Liver (tissue), 9 donors: ENCODE measurements around the gene GPR173. TPM values are rescaled to one million over a fixed set of nuclear protein-coding genes. Genes with fewer than 3 reads are reported as not detected.
A peak's percentile ranks its signal among the peaks of the same experiment; 100 is the strongest.

ENCODE experiments used
- DNase-seq: peaks from one replicate; pipeline ENCODE4 v3.0.0-alpha.2; 2017; ENCODE audit warnings: low spot score
- H3K27ac ChIP-seq, 2 donors: one replicate each; pipeline ENCODE4 v1.7.0; 2013; ENCODE audit warnings: inconsistent platforms in 2 of 2, low read length in 2 of 2, control low read depth in 1 of 2, low read depth in 1 of 2, mild to moderate bottlenecking in 1 of 2
- H3K27me3 ChIP-seq, 4 donors: one replicate each; pipeline versions ENCODE4 v1.6.1 to v1.7.0; 2013; ENCODE audit warnings: low read length in 3 of 4, inconsistent platforms in 1 of 4, mild to moderate bottlenecking in 1 of 4, moderate library complexity in 1 of 4; ENCODE audit not compliant: control insufficient read depth in 4 of 4, insufficient read depth in 4 of 4
- H3K36me3 ChIP-seq, 4 donors: one replicate each; pipeline versions ENCODE4 v1.6.1 to v1.7.0; 2013; ENCODE audit warnings: low read length in 3 of 4, mild to moderate bottlenecking in 3 of 4, low read depth in 1 of 4, moderate library complexity in 1 of 4; ENCODE audit not compliant: control insufficient read depth in 4 of 4, insufficient read depth in 3 of 4
- H3K4me1 ChIP-seq, 4 donors: one replicate each; pipeline versions ENCODE4 v1.6.1 to v1.7.0; 2013; ENCODE audit warnings: low read length in 3 of 4, mild to moderate bottlenecking in 3 of 4, moderate library complexity in 1 of 4; ENCODE audit not compliant: control insufficient read depth in 4 of 4, insufficient read depth in 4 of 4
- H3K4me3 ChIP-seq, 3 donors: one replicate each; pipeline versions ENCODE4 v1.6.1 to v1.7.0; 2013; ENCODE audit warnings: low read length in 3 of 3, control low read depth in 1 of 3, low read depth in 1 of 3, mild to moderate bottlenecking in 1 of 3
- H3K9ac ChIP-seq, 2 donors: one replicate each; pipeline ENCODE4 v1.7.0; 2013; ENCODE audit warnings: low read length in 2 of 2, mild to moderate bottlenecking in 2 of 2, moderate library complexity in 2 of 2, control low read depth in 1 of 2, low read depth in 1 of 2
- H3K9me3 ChIP-seq, 4 donors: one replicate each; pipeline versions ENCODE4 v1.6.1 to v1.7.0; 2013; ENCODE audit warnings: low read length in 3 of 4; ENCODE audit not compliant: control insufficient read depth in 4 of 4
- EGR1 ChIP-seq, 2 donors: IDR thresholded peaks; 2 replicates each; pipeline ENCODE4 v1.6.1; 2016 to 2018; ENCODE audit warnings: antibody characterized with exemption in 2 of 2, low read depth in 2 of 2
- FOXA1 ChIP-seq: IDR thresholded peaks from 2 replicates; pipeline ENCODE4 v1.6.1; 2016; ENCODE audit warnings: antibody characterized with exemption
- FOXA2 ChIP-seq: IDR thresholded peaks from 2 replicates; pipeline ENCODE4 v1.6.1; 2016; ENCODE audit warnings: antibody characterized with exemption
- GABPA ChIP-seq, 2 donors: IDR thresholded peaks in 1 of 2; conservative IDR thresholded peaks in 1 of 2; 2 replicates each; pipeline ENCODE4 v1.6.1; 2016; ENCODE audit warnings: antibody characterized with exemption in 2 of 2, mild to moderate bottlenecking in 1 of 2, moderate library complexity in 1 of 2
- HNF4A ChIP-seq, 2 donors: conservative IDR thresholded peaks; 2 replicates each; pipeline ENCODE4 v1.6.1; 2016; ENCODE audit warnings: antibody characterized with exemption in 2 of 2, mild to moderate bottlenecking in 2 of 2
- HNF4G ChIP-seq: IDR thresholded peaks from 2 replicates; pipeline ENCODE4 v1.6.1; 2016; ENCODE audit warnings: antibody characterized with exemption
- JUND ChIP-seq, 2 donors: IDR thresholded peaks; 2 replicates each; pipeline ENCODE4 v1.6.1; 2016; ENCODE audit warnings: antibody characterized with exemption in 2 of 2
- NR2F2 ChIP-seq: IDR thresholded peaks from 2 replicates; pipeline ENCODE4 v1.6.1; 2016; ENCODE audit warnings: antibody characterized with exemption
- RAD21 ChIP-seq, 2 donors: IDR thresholded peaks; 2 replicates each; pipeline ENCODE4 v1.6.1; 2016; ENCODE audit warnings: antibody characterized with exemption in 2 of 2, mild to moderate bottlenecking in 2 of 2
- REST ChIP-seq: IDR thresholded peaks from 2 replicates; pipeline ENCODE4 v1.6.1; 2016; ENCODE audit warnings: antibody characterized with exemption, mild to moderate bottlenecking
- RXRA ChIP-seq, 2 donors: IDR thresholded peaks; 2 replicates each; pipeline ENCODE4 v1.6.1; 2017 to 2018; ENCODE audit warnings: antibody characterized with exemption in 2 of 2, mild to moderate bottlenecking in 1 of 2
- SP1 ChIP-seq: IDR thresholded peaks from 2 replicates; pipeline ENCODE4 v1.6.1; 2018; ENCODE audit warnings: antibody characterized with exemption, mild to moderate bottlenecking
- TAF1 ChIP-seq: conservative IDR thresholded peaks from 2 replicates; pipeline ENCODE4 v1.6.1; 2016; ENCODE audit warnings: antibody characterized with exemption, mild to moderate bottlenecking
- YY1 ChIP-seq: IDR thresholded peaks from 2 replicates; pipeline ENCODE4 v1.6.1; 2016; ENCODE audit warnings: antibody characterized with exemption, mild to moderate bottlenecking
- WGBS: extraction: QIAGEN DNeasy Blood & Tissue Kit; methylation state at CpG from one replicate; pipeline ENCODE4 v1.1.7; 2013; 5-methylcytosine and 5-hydroxymethylcytosine counted together
- polyA plus RNA-seq, 2 donors: library from polyadenylated mRNA; stranded (reverse) in 1 of 2; unstranded in 1 of 2; fragments of 200-250 nt in 1 of 2; fragments of >200 nt in 1 of 2; fragmentation: Nextera tagmentation in 1 of 2; extraction: Ambion mirVana in 1 of 2; gene quantifications; one replicate each; pipeline versions ENCODE4 v1.2.1 to v1.2.3, GENCODE V29; 2013 to 2015
- total RNA-seq, 2 donors: library from RNA; depleted of rRNA; stranded (reverse); fragments of >200 nt; gene quantifications; one replicate each; pipeline ENCODE4 v1.2.3, GENCODE V29; 2014
- TF ChIP-seq, protein P1 (sequence below): fragments of 150-350 bp; IDR thresholded peaks from 2 replicates; pipeline ENCODE4 v1.5.1; 2017; ENCODE audit warnings: improper control_type of control experiment, low read depth, low read length; ENCODE audit not compliant: missing input control
- TF ChIP-seq, protein P2 (sequence below): IDR thresholded peaks from 2 replicates; pipeline ENCODE4 v1.6.1; 2016; ENCODE audit warnings: antibody characterized with exemption
- TF ChIP-seq, protein P3 (sequence below): IDR thresholded peaks from 2 replicates; pipeline ENCODE4 v1.6.1; 2016; ENCODE audit warnings: antibody characterized with exemption
- donor health status: healthy.
- donor health status: healthy.
- donor health status: healthy.
- donor health status: healthy.
- donor health status: healthy.

The GPR173 gene
- total and polyA plus RNA-seq, 4 donors, result 0.07 to 0.61 (median 0.25) TPM; not detected in 1

DNA sequence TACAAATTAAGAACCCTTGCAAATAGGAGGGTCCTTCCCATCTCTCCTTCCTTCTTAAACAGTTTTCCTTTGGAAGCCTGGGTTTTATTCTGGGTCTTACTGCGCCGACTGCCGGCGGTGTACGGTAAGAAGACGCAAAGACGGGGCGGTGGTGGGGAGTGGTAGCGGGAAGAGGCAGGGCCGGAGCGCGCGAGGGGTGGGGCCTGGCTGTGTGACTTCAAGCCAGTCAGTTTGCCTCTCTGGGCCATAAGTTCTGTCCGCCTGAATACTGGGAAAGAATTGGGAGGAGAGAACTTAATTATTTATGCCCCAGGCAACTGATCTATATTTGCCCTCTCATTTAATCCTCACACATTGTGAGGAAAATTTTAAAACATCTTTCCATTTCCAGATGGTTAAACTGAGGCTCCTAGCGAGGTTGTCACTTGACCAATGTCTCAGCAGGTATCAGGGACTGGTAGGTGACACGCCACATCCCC lies 44.6 kb downstream of the GPR173 start:
- Histone ChIP-seq H3K9ac (peak overlapping the region; percentile 53 to 61), H3K4me1 (peaks cover 0 to 22% (median 8%) of the 10 kb centered on the region in 4 donors), H3K9me3 (no peaks in the 10 kb centered on the region), H3K27ac (peak overlapping the region; percentile 90), H3K36me3 (peaks cover 0 to 1% (median 0%) of the 10 kb centered on the region in 4 donors), H3K4me3 (peak overlapping the region; percentile 36 to 67 (median 66)), H3K27me3 (no peaks in the 10 kb centered on the region)
- no peak for TF ChIP-seq HNF4G
- TF ChIP-seq EGR1 (IDR thresholded peaks at IDR 0.05; ENCODE audit: low read depth in 2 of 2), result no peak
- TF ChIP-seq, protein P1, sequence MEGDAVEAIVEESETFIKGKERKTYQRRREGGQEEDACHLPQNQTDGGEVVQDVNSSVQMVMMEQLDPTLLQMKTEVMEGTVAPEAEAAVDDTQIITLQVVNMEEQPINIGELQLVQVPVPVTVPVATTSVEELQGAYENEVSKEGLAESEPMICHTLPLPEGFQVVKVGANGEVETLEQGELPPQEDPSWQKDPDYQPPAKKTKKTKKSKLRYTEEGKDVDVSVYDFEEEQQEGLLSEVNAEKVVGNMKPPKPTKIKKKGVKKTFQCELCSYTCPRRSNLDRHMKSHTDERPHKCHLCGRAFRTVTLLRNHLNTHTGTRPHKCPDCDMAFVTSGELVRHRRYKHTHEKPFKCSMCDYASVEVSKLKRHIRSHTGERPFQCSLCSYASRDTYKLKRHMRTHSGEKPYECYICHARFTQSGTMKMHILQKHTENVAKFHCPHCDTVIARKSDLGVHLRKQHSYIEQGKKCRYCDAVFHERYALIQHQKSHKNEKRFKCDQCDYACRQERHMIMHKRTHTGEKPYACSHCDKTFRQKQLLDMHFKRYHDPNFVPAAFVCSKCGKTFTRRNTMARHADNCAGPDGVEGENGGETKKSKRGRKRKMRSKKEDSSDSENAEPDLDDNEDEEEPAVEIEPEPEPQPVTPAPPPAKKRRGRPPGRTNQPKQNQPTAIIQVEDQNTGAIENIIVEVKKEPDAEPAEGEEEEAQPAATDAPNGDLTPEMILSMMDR, result peak; percentile 40
- no peak for TF ChIP-seq REST
- TF ChIP-seq RAD21 (IDR thresholded peaks at IDR 0.05), result peak; percentile 66 to 79
- peak; percentile 73 for DNase-seq
- under 1% methylated on average over 16 of the region's 16 CpGs for WGBS

GRCh38 chrX:53093748-53094581 lies 45.4 kb downstream of the GPR173 start, which contains the start of gene KANTR:
TSS of gene KANTR (plus strand) at chrX:53094142. CDS start at chrX:53124273, 30,131 bp downstream.
- WGBS, result under 1% methylated on average over 67 of the region's 67 CpGs
- H3K27me3 ChIP-seq, result no peaks in the 10 kb centered on the region
- H3K4me1 ChIP-seq, result peaks cover 0 to 15% (median 8%) of the 10 kb centered on the region in 4 donors
- DNase-seq, result peak; percentile 77
- no peaks in the 10 kb centered on the region for H3K9me3 ChIP-seq
- H3K27ac ChIP-seq, result peak within 1 kb of the TSS; percentile 90
- H3K9ac ChIP-seq, result peak within 1 kb of the TSS; percentile 61 to 62
- no peaks in the 10 kb centered on the region for H3K36me3 ChIP-seq
- H3K4me3 ChIP-seq, result peak within 1 kb of the TSS; percentile 70 to 84 (median 78)
- TF ChIP-seq YY1 (peak; percentile 71), REST (no peak), HNF4G (peak; percentile 10), JUND (IDR thresholded peaks at IDR 0.05) (no peak), NR2F2 (no peak), HNF4A (conservative IDR thresholded peaks at IDR 0.05) (no peak), TAF1 (peak; percentile 67), RXRA (IDR thresholded peaks at IDR 0.05) (peak in 1 of 2 donors; percentile 4), RAD21 (IDR thresholded peaks at IDR 0.05) (no peak), EGR1 (IDR thresholded peaks at IDR 0.05; ENCODE audit: low read depth in 2 of 2) (no peak), SP1 (peak; percentile 78), FOXA1 (no peak), FOXA2 (no peak), GABPA (IDR thresholded peaks at IDR 0.05 in 1 of 2, conservative IDR thresholded peaks at IDR 0.05 in 1 of 2) (peak in 1 of 2 donors; percentile 53)
- TF ChIP-seq, protein P2, sequence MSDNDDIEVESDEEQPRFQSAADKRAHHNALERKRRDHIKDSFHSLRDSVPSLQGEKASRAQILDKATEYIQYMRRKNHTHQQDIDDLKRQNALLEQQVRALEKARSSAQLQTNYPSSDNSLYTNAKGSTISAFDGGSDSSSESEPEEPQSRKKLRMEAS, result no peak
- TF ChIP-seq, protein P3, sequence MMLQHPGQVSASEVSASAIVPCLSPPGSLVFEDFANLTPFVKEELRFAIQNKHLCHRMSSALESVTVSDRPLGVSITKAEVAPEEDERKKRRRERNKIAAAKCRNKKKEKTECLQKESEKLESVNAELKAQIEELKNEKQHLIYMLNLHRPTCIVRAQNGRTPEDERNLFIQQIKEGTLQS, result no peak
- TF ChIP-seq, protein P1, result no peak
